Measurements from ENCODE around the gene ABI3. TPM values are rescaled to one million over a fixed set of nuclear protein-coding genes. Genes with fewer than 3 reads are reported as not detected.

ABI3 gene
- total RNA-seq, 6 experiments from 2014 or later: 0.11 TPM; not detected in 5

- TF ChIP-seq CTCF (IDR thresholded peaks at IDR 0.05): no peak
- no peaks in the 10 kb centered on the region for H3K36me3 Mint-ChIP-seq (ENCODE audit: low read depth)
- DNase-seq: no peak
- H3K27me3 Mint-ChIP-seq (ENCODE audit: insufficient read depth): peaks cover 23% of the 10 kb centered on the region
- H3K9me3 Mint-ChIP-seq: no peaks in the 10 kb centered on the region
- H3K4me1 Mint-ChIP-seq (ENCODE audit: low read depth): no peaks in the 10 kb centered on the region
- H3K4me3 Mint-ChIP-seq: no peak overlapping the region
- no peak overlapping the region for H3K27ac Mint-ChIP-seq
Observed at GRCh38 chr17:49217651-49218413, 7.3 kb downstream of the ABI3 start.

- Mint-ChIP-seq H3K9me3 (no peaks in the 10 kb centered on the region), H3K27me3 (ENCODE audit: insufficient read depth) (peaks cover 32% of the 10 kb centered on the region), H3K36me3 (ENCODE audit: low read depth) (no peaks in the 10 kb centered on the region), H3K27ac (no peak overlapping the region), H3K4me3 (no peak overlapping the region), H3K4me1 (ENCODE audit: low read depth) (peaks cover 6% of the 10 kb centered on the region; the same call in 1 of the 2 replicates)
- TF ChIP-seq CTCF (IDR thresholded peaks at IDR 0.05): peak; percentile 45
- DNase-seq: no peak
Observed at GRCh38 chr17:49218941-49219913, 8.7 kb downstream of the ABI3 start.

- Mint-ChIP-seq H3K36me3 (ENCODE audit: low read depth) (no peaks in the 10 kb centered on the region), H3K4me1 (ENCODE audit: low read depth) (peaks cover 6% of the 10 kb centered on the region; the same call in 1 of the 2 replicates), H3K9me3 (no peaks in the 10 kb centered on the region), H3K27ac (no peak overlapping the region), H3K27me3 (ENCODE audit: insufficient read depth) (peaks cover 33% of the 10 kb centered on the region), H3K4me3 (no peak overlapping the region)
- DNase-seq: no peak
- TF ChIP-seq CTCF (IDR thresholded peaks at IDR 0.05): no peak
Observed at GRCh38 chr17:49219987-49220386, 9.5 kb downstream of the ABI3 start.

GRCh38 chr17:49223168-49223516 lies 12.6 kb downstream of the ABI3 start:
- DNase-seq: no peak
- H3K4me1 Mint-ChIP-seq (ENCODE audit: low read depth): peaks cover 6% of the 10 kb centered on the region; the same call in 1 of the 2 replicates
- H3K27ac Mint-ChIP-seq: no peak overlapping the region
- no peak for TF ChIP-seq CTCF (IDR thresholded peaks at IDR 0.05)
- no peaks in the 10 kb centered on the region for H3K36me3 Mint-ChIP-seq (ENCODE audit: low read depth)
- peaks cover 44% of the 10 kb centered on the region for H3K27me3 Mint-ChIP-seq (ENCODE audit: insufficient read depth)
- H3K4me3 Mint-ChIP-seq: no peak overlapping the region
- no peaks in the 10 kb centered on the region for H3K9me3 Mint-ChIP-seq

GRCh38 chr17:49223517-49224197 lies 13.2 kb downstream of the ABI3 start:
- H3K36me3 Mint-ChIP-seq (ENCODE audit: low read depth): no peaks in the 10 kb centered on the region
- H3K4me3 Mint-ChIP-seq: no peak overlapping the region
- DNase-seq: no peak
- H3K27me3 Mint-ChIP-seq (ENCODE audit: insufficient read depth): peaks cover 42% of the 10 kb centered on the region
- no peaks in the 10 kb centered on the region for H3K9me3 Mint-ChIP-seq
- no peak overlapping the region for H3K27ac Mint-ChIP-seq
- peak; percentile 93 for TF ChIP-seq CTCF (IDR thresholded peaks at IDR 0.05)
- peaks cover 6% of the 10 kb centered on the region; the same call in 1 of the 2 replicates for H3K4me1 Mint-ChIP-seq (ENCODE audit: low read depth)
